MM.1S (cell line): Measurements from ENCODE around the gene TBCCD1.

Experiments
- CTCF ChIP-seq: fragments of 300-600 bp; sonication (generic); IDR thresholded peaks from 2 replicates; pipeline ENCODE4 v1.5.1; 2016; ENCODE audit warnings: antibody characterized with exemption, low read length, mixed read lengths
- EZH2 ChIP-seq: fragments of 300-600 bp; sonication (generic); optimal IDR thresholded peaks from 2 replicates; pipeline ENCODE3; 2017; ENCODE audit warnings: low read depth, mild to moderate bottlenecking, antibody characterized with exemption, low read length, mixed read lengths
- EZH2phosphoT487 ChIP-seq: fragments of 300-600 bp; sonication (generic); IDR thresholded peaks from 2 replicates; pipeline ENCODE4 v1.6.1; 2018; ENCODE audit warnings: antibody characterized with exemption, low read length

GRCh38 chr3:186496635-186497034 lies 70.5 kb downstream of the TBCCD1 start:
- no peak for TF ChIP-seq CTCF
- no peak for TF ChIP-seq EZH2
- no peak for TF ChIP-seq EZH2phosphoT487
